HEK293 (cell line): ENCODE results near the gene CBY1.

Source experiments
- CTCF ChIP-seq: fragments of 450-650 bp; formaldehyde crosslinking; IDR thresholded peaks from 2 replicates; pipeline ENCODE4 v1.5.1; 2016; ENCODE audit warnings: missing biosample characterization, missing genetic modification characterization
- ZNF175 ChIP-seq: fragments of 450-650 bp; formaldehyde crosslinking; IDR thresholded peaks from 2 replicates; pipeline ENCODE4 v1.5.1; 2016; ENCODE audit warnings: missing biosample characterization, missing genetic modification characterization
- ZNF692 ChIP-seq: fragments of 450-650 bp; formaldehyde crosslinking; IDR thresholded peaks from 2 replicates; pipeline ENCODE4 v1.5.1; 2016; ENCODE audit warnings: missing biosample characterization, missing genetic modification characterization
- TF ChIP-seq, protein P1 (sequence below): fragments of 450-650 bp; formaldehyde crosslinking; IDR thresholded peaks from 2 replicates; pipeline ENCODE4 v1.5.0; 2017; ENCODE audit warnings: missing biosample characterization, missing genetic modification characterization, borderline replicate concordance

CBY1 gene

DNA sequence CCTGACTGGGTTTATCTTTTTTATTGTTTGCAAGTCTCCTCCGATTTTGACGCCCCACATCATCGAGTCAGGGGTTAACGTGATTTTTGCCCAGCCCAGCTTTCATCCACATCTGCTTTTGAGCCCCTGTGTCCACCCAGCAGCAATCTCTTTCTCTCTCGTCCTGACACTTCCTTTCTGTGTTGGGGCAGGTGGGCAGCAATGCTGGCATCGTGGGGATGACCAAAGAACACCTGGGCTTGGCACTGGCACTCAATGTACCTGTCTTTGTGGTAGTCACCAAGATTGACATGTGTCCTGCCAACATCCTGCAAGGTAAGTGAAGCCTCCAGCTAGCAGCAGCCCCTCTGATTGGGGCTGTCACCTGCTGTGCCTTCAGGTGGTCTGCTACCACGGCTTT lies 65.1 kb downstream of the CBY1 start (continued):
- TF ChIP-seq ZNF175: no peak
- TF ChIP-seq ZNF692 (tag by site-specific recombination): no peak
- TF ChIP-seq CTCF (tag by site-specific recombination): no peak
- TF ChIP-seq, protein P1, sequence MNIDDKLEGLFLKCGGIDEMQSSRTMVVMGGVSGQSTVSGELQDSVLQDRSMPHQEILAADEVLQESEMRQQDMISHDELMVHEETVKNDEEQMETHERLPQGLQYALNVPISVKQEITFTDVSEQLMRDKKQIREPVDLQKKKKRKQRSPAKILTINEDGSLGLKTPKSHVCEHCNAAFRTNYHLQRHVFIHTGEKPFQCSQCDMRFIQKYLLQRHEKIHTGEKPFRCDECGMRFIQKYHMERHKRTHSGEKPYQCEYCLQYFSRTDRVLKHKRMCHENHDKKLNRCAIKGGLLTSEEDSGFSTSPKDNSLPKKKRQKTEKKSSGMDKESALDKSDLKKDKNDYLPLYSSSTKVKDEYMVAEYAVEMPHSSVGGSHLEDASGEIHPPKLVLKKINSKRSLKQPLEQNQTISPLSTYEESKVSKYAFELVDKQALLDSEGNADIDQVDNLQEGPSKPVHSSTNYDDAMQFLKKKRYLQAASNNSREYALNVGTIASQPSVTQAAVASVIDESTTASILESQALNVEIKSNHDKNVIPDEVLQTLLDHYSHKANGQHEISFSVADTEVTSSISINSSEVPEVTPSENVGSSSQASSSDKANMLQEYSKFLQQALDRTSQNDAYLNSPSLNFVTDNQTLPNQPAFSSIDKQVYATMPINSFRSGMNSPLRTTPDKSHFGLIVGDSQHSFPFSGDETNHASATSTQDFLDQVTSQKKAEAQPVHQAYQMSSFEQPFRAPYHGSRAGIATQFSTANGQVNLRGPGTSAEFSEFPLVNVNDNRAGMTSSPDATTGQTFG: no peak
